Measurements from ENCODE around the gene ARHGEF4.

ARHGEF4 gene

DNA sequence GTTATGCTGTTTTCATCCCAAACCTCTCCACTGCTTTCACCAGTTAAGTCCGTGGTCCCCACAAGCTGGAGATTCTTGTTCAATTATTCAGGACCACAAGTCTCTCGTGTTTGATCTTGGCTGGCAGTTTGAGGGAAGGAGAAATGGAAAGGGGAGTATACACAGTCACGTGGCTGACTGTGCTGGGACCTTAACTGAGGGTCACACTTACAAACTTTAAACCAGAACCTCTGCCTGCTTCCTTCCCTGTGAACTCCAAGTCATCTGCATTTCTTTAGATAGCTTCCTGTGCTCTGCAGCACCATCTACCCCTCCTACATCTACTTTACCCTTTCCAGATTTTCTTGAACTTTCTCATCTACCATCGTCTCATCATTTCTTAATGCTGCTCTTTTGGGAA, 91.7 kb downstream of the ARHGEF4 start:
- FAIRE-seq: no peak

DNA sequence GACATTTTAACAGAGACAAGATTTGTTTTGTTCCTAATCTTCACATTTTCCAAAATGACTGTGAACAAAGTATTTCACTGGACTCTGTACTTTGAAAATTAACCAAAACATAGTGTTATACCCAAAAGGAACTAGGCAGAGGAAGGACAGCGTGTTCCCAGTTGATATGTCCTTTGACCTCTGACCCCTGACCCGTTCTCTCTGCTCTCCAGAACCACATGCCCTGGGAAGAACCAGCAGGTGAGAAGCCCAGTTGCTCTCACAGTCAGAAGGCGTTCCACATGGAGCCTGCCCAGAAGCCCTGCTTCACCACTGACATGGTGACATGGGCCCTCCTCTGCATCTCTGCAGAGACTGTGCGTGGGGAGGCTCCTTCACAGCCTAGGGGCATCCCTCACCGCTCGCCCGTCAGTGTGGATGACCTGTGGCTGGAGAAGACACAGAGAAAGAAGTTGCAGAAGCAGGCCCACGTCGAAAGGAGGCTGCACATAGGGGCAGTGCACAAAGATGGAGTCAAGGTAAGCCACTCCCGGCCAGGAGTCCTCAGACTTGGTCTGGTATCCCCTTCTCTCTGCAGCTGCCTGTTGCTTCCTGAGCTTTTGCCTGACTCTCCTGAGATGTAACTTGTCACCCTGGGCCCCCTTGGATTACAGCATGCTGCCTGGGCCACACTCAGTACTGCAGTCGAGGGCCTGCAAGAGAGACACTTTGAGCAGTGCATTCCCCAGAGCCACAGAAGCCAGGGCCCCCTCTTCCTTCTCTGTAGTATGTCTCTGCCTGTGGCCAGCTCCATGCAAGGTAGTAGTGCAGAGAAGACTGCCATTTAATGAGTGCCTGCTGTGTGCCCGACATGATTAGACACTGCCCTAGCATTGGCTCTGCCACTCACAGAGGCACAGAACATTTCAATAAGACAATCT, 94.3 kb downstream of the ARHGEF4 start:
- no peak for FAIRE-seq

DNA sequence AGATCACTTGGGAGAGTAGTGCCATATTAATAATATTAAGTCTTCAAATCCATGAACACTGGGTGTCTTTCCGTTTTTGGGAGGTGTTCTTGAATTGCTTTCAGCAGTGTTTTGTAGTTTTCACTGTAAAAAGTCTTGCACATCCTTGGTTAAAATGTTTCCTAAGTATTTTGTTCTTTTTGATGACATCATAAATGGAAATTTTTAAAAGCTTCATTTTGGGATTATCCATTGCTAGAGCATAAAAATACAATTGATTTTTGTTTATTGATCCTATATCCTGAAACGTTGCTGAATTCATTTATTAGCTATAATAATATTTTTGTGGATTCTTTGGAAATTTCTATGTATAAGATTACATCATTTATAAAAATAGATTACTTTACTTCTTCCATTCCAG, 96.8 kb downstream of the ARHGEF4 start:
- no peak for FAIRE-seq

DNA sequence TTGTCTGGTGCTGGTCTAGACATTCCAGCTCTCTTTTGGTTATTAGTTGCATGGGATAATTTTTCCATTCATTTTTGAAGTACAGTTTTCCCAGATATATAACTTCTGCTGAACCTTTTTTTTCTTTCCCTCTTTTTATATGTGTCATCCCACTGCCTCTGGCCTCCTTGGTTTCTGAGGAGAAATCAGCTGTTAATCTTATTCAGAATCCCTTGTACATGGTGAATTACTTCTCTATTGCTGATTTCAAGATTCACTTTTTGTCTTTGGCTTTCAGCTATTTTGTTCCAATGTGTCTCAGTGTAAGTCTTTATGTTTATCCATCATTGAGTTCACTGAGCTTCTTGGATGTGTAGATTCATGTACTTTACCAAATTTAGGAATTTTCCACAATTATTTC, 99.7 kb downstream of the ARHGEF4 start:
- FAIRE-seq: no peak

DNA sequence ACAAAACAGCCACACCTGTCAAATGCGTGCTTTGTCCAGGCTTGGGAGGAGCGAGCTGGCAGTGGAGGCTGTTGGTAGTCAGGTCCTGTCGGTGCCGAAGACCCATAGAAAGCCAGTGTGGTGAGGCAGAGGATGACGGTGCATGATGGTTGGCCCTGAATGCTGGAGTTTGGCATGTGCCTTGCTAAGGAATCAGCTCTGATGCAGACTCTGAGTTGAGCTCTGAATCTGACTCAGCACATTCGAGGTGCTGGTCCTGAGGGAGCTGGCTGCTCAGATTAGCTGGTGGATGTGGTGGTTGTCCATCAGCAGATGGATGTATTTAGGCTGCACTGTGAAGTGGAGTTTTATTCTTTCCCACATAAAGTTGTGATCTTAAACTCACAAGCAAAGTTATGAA, 111.3 kb downstream of the ARHGEF4 start:
- FAIRE-seq: no peak

DNA sequence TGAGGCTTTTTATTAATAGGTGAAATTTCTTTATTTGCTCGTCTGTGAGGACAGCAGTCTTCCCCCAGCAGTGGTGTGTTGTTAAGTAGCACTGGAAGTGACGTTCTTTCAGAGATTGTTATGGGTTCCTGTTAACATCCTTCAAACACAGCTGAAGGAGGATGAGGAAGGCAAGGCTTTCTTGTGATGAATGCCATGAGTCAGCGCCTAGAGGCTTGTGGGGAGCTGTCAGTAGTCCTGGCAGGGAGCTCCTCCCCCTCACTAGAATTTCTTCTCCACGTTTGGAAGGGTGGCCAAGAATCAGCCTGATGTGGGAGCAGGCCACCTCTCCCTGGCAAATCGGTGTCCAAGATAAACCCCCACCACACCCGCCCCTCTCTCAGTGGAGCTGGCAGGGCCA, 113.2 kb downstream of the ARHGEF4 start:
- FAIRE-seq: no peak

DNA sequence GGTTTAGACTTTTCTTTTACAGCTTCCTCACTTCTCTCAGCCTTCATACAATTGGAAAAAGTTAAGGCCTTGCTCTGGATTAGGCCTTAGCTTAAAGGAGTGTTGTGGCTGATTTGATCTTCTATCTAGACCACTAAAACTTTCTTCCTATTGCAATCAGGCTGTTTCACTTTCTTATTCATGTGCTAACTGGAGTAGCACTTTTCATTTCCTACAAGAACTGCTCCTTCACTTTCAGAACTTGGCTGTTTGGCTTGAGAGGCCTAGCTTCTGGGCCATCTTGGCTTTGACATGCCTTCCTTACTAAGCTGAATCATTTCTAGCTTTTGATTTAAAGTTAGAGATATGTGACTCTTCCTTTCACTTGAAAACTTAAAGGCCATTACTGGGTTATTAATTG, 114.3 kb downstream of the ARHGEF4 start:
- no peak for FAIRE-seq

DNA sequence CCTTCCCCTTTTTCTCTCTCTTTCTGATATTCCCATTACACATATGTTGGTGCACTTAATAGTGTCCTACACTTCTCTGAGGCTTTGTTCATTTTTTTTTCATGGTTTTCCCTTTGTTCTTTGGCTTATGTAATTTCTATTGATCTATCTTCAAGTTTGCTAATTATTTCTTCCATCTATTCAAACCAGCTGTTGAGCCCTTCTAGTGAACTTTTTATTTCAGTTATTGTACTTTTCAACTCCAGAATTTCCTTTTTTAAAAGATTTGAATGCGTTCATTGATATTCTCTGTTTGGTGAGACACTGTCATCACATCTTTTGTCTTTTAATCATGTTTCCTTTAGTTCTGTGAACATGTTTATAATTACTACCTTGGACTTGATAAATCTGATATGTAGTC, 118.2 kb downstream of the ARHGEF4 start:
- no peak for FAIRE-seq

DNA sequence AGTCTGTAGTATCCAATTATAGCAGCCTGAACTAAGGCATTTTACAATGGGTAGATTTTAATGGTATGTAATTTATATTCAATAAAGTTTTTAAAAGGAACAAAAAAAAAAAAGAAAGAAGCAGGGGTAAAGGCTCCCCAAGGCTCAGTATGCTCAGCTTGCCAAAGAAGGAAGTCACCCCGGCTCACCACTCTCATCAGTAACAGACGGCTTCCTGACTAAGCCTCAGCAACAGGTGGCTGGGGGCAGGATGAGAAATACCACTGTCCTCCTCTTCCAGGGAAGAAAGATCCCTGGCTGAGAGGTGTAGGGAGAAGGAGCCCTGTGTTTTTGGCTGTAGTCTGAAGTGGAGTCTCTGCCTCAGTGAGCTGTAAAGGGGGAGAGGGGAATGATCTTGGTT, 121.2 kb downstream of the ARHGEF4 start:
- FAIRE-seq: no peak

DNA sequence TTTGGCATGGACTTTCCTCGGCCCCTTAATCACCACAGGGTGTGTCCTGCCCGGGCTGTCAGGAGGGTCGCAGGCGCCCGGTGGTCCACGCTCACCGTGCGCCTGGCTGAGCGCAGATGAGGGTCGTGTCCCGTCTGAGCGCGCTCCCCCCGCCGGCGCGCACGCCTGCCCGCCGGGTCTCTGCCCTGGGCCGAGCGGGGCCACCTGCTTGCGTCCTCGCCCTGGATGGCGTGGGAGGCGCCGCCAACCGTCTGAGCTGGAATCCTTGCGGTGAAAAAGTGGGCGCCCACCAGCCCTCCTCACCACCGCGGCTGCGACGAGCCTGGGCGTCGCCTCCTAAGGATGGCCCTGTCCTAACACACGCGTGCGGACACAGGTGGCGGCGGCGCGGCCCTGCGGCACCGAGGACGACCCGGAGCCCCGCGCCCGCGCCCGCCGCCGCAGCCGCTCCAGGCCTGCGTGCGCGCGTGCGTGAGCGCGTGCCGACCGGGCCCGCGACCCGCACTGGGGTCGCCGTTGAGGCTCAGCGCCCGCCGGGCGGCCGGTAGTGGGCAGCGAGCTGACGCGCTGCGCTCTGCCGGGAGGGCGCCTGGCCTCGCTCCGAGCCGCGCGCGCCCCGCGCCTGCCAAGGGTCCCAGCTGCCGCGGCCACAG, 126.6 kb downstream of the ARHGEF4 start:
- FAIRE-seq: no peak

DNA sequence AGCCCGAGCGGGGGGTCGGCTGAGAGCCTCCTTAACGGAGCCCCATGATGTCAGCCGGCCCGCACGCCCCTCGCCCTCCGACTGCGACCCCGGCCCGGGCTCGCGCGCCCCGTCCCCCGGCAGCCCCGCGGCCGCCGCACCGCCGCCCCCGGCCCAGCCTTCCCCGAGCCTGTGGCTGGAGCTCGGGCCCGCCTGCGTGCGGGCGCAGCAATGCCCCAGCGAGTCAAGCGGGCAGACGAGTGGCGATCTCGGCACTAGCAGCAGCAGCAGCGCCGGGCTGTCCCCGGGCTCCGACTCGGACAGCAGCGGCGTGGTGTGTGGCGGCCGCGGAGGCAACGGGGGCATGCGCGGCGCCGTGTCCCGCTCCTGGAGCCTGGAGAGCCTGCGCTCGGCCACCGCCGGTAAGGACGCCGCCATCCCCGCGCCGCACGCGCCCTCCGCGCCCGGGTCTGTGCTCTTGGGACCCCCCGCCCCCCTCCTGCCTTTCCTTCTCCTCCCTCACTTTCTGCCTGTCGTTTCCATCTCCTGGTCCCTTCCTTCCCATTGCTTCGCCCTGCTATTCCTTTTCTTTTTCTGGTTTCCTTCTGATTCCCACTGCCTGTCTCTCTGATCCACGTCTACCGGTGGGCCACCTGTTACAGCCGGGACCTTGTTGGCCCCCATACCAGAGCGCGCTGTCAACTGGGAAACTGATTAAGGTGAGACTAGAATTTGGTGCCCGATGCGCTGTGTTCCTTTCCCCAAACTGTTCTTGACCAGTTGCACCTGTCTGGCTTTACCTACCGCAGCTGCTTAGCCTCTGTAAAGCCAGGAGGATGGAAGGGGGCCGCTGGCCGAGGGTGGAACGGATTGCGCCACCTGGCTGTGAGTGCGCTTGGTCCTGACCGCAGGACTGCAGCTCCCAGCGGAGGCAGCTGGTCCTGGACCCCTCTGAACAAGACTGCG, 127.4 kb downstream of the ARHGEF4 start:
- FAIRE-seq: no peak

DNA sequence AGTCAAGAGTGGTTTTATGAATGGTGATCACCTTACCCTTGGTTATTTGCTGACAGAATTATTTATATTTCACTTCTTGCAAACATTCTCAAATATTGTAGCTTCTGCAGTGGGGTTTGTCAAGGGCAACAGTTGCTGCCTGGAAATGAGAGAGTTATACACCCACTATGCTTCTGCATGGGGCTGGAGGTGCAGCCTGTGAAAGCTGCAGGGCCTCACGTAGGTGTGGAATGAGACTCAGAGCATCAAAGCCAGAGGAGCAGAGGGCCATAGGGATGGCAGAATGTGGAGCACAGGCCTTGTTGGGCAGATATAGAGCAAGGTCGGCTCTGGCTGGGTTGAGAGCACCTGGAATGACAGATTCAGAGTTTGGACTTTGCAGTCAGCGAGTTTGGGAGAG, 128.2 kb downstream of the ARHGEF4 start:
- no peak for FAIRE-seq

DNA sequence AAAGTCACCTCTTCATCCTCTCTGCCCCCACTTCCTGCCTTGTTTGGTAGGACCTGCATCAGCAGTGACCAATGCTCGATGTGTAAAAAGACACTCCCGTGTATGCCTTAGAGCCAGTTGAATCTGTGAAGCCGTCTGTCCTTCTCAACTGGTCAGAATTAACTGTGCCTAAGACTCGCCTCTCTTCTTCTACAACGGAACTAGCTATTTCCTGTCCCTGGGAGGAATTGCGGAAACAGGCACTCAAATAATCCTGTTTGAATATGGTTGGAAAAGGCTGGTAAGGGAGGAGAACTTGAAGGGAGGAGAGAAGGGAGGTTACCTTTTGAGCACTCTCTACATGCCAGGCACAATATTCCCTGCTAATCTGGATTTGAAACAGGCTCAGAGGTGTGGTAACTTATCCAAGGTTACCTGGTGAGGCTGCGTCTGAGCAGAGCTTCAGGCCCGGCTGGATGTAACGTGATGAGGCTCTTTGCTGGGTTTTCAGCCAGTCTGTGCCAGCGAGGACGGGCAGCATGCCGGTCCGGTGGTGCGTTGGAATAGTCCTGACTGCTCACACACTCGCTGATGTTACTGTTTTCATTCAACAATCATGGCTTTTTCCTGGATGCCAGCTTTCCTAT, 129.5 kb downstream of the ARHGEF4 start:
- FAIRE-seq: no peak

DNA sequence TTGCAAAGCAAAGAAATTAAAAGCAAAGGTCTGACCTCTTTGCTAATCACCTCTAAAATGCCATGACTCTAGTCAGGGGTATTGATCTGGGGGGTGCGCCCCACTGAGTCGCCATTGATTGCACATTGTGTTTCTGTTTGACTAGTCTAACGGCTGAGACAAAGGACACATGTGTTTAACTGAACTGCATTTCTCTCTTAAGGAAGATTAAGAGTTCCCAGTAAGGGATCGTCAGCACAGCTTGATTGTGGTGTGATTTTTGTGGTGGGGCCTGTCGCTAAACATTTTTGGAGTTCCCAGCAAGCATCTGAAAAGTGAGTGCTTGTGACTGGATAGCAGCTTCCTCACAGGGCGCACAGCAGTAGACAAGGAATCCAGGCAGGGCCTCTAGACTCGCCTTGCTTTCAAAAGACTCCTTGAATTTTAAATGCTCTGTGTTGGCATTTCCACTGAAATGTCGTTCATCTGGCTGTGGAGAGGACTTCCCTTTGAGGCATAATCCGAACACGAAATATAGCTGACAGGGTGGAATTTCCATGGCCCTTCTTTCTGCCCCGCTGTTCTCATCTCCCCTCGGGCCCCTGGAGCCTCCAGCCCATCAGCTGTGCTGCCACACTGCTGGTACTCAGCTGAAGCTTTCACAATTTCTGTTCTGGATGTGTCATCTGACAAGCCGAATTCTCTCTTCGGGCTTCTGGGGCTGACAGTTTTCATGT, 130.2 kb downstream of the ARHGEF4 start:
- no peak for FAIRE-seq

DNA sequence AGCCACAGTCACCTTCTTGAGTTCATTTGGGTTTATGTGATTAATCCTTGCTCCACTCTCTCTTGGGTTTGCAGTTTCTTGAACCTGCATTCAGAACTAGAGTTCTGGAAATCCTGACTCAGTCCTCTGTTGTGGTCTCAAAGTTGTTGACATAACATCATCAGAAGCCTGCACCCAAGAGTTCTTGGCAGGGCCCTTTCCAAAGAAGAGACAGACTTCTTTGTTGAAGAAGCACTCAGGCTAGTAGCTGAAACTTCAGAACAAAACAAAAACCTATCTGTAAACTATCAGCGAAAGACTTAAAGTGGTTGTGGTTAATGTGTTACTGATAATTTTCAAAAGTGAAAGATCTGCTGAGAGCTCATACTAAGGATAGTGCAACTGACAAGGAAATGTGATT, 135.7 kb downstream of the ARHGEF4 start:
- no peak for FAIRE-seq

DNA sequence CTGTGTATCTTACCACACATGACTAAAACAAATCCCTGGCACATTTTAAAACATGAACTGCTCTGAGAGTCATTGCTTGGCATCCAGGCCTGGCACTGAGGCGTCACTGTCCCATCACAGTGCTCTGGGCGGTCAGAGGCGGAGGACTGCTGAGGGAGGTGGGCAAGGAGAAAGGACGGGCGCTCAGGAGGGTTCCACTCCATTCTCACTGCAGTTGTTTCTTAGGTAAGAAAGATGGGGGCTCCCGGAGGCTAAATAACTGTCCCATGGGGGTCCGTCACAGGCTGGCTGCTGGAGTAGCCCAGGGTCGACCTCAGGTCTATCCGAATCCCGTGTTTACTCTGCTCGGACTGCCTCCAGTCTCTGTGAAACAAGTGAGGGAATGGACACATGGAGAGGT, 139.0 kb downstream of the ARHGEF4 start:
- no peak for FAIRE-seq

DNA sequence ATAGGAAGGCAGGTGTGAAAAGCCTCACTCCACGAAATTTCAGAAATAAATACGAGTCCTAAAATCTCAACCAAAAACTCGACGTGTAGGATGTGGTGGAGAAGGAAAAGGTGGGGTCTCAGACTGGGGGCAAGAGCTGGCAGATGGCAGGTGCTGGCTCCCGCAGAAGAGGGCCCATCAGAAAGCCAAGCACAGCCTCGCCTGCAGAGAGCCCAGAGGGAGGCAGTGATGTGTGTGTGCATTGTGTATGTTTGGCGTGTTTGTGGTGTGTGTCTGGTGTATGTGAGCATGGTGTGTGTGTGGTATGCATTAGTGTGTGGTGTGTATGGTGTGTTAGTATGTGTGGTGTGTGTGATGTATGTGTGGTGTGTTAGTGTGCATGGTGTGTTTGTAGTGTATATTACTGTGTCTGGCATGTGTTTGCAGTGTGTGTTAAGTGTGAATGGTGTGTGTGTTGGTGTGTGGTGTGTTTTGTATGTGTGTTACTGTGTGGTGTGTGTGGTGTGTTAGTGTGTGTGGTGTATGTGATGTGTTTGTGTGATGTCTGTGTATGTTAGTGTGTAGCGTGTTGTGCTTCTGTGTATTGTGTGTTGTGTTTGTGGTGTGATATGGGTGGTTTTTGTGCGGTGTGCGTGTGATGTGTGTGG, 140.0 kb downstream of the ARHGEF4 start:
- no peak for FAIRE-seq

DNA sequence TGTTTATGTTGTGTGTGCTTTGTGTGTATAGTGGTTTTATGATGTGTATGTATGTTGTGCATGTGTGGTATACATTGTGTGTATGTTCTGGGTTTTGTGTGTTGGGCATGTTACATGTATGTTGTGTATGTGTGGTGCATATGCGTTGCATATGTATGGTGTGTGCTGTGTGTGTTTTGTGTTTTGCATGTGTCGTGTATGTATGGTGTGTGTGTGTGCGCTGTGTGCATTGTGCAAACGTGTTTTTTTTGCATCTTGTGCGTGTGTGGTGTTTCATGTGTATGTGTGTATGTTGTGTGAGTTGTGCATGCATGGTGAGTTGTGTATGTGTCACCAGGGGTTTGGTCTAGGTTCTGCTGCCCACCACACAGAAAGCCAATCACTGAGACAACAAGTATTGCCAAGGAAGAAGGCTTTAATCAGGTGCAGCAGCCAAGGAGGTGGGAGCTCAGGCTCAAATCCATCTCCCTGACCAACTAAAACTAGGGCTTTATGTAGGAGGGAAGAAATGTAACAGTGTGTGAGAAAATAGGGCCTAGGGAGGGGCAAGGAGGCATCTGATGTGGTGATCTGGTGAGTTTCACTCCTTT, 140.8 kb downstream of the ARHGEF4 start:
- FAIRE-seq: no peak

DNA sequence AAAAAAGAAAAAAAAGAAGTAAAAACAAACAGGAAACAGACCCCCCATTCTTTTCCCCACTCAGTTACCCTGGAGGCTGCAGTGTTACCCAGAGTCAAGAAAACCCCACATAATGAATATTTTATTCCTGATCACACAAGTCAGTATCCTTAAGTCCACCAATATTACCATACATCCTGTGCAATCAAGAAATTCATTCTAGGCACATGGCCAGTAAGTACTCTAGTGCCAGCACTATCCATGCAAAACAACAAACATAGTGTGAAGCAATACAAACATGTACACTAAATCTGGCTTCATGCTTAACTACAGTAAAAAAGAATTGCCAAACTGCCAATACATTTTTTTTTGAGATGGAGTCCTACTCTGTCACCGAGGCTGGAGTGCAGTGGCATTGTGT, 145.0 kb downstream of the ARHGEF4 start:
- no peak for FAIRE-seq

DNA sequence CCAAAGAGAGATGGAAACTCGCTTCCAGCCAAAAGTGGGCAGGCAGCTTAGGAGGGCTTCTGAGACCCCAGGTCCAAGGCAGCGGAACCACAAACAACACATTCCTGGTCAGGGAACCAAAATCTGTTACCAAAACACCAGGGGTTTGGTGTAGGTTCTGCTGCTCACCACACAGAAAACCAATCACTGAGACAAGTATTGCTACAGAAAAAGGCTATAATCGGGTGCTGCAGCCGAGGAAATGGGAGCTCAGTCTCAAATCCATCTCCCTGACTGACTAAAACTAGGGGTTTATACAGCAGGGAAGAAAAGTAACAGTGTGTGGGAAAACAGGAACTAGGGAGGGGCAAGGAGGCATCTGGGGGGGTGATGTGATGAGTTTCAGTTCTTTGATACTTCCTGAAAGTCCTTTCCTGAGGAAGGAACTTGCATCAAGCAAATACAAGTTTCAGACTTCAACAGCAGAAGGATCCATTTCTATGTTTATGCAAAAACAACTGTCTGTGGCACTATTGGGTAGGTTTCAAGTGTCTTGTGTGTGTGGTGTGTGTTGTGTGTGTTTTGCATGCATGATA, 148.6 kb downstream of the ARHGEF4 start:
- FAIRE-seq: no peak

Data from endometrium (tissue), 2 donors.